CD14-positive monocyte (primary cell): Measurements from ENCODE around the gene RPL7A. TPM values are rescaled to one million over a fixed set of nuclear protein-coding genes. Genes with fewer than 3 reads are reported as not detected.
A peak's percentile ranks its signal among the peaks of the same experiment; 100 is the strongest.

Experiments
- DNase-seq, 3 donors: peaks; one replicate each; pipeline ENCODE4 v3.0.0-alpha.2; 2011 to 2022
- H2AFZ ChIP-seq: 2 replicates; pipeline ENCODE4 v1.6.0; 2012; ENCODE audit warnings: mild to moderate bottlenecking, low read depth, low read length, inconsistent platforms; ENCODE audit not compliant: insufficient read depth, poor library complexity, severe bottlenecking
- H3K27ac ChIP-seq, 2 donors: 1 replicate in 1 of 2; 2 replicates in 1 of 2; pipeline ENCODE4 v1.5.1; 2012 to 2013; ENCODE audit warnings: low read length in 2 of 2, control low read depth in 1 of 2, inconsistent platforms in 1 of 2, low read depth in 1 of 2, mild to moderate bottlenecking in 1 of 2
- H3K27me3 ChIP-seq, 2 donors: one replicate each; pipeline versions ENCODE4 v1.6.0 to v1.6.1; 2011 to 2013; ENCODE audit warnings: low read length in 2 of 2; ENCODE audit not compliant: control insufficient read depth in 2 of 2, insufficient read depth in 2 of 2
- H3K36me3 ChIP-seq, 2 donors: replicated peaks in 1 of 2; 1 replicate in 1 of 2; 2 replicates in 1 of 2; pipeline versions ENCODE4 v1.5.1 to v1.6.1; 2012 to 2013; ENCODE audit warnings: low read length in 2 of 2, control low read depth in 1 of 2, inconsistent platforms in 1 of 2, mild to moderate bottlenecking in 1 of 2; ENCODE audit not compliant: insufficient read depth in 2 of 2, control insufficient read depth in 1 of 2
- H3K4me1 ChIP-seq, 2 donors: 1 replicate in 1 of 2; 2 replicates in 1 of 2; pipeline versions ENCODE4 v1.5.1 to v1.6.1; 2012 to 2013; ENCODE audit warnings: low read length in 2 of 2, control low read depth in 1 of 2, inconsistent platforms in 1 of 2, mild to moderate bottlenecking in 1 of 2, moderate library complexity in 1 of 2; ENCODE audit not compliant: insufficient read depth in 2 of 2, control insufficient read depth in 1 of 2
- H3K4me2 ChIP-seq: replicated peaks from 2 replicates; pipeline ENCODE3; 2012; ENCODE audit warnings: low read length, moderate library complexity, mild to moderate bottlenecking; ENCODE audit not compliant: poor library complexity, severe bottlenecking; ENCODE audit errors: extremely low read depth
- H3K4me3 ChIP-seq, 3 experiments: fragments of 200-600 bp in 1 of 3; sonication (generic) in 1 of 3; replicated peaks in 1 of 3; 1 replicate in 2 of 3; 2 replicates in 1 of 3; pipeline ENCODE4 v1.5.1; 2011 to 2013; ENCODE audit warnings: low read length in 3 of 3, mild to moderate bottlenecking in 3 of 3, control low read depth in 2 of 3, low read depth in 2 of 3, inconsistent platforms in 1 of 3, moderate library complexity in 1 of 3
- H3K79me2 ChIP-seq: 2 replicates; pipeline ENCODE4 v1.6.0; 2012; ENCODE audit warnings: mild to moderate bottlenecking, control low read depth, inconsistent platforms, low read length, moderate library complexity; ENCODE audit not compliant: insufficient read depth
- H3K9ac ChIP-seq: 2 replicates; pipeline ENCODE4 v1.6.0; 2017; ENCODE audit warnings: low read length, mild to moderate bottlenecking; ENCODE audit not compliant: insufficient read depth, poor library complexity, severe bottlenecking
- H3K9me3 ChIP-seq, 2 donors: replicated peaks in 1 of 2; 1 replicate in 1 of 2; 2 replicates in 1 of 2; pipeline versions ENCODE4 v1.5.1 to v1.6.1; 2012 to 2013; ENCODE audit warnings: low read length in 2 of 2, control low read depth in 1 of 2; ENCODE audit not compliant: control insufficient read depth in 1 of 2, insufficient read depth in 1 of 2
- H4K20me1 ChIP-seq: 2 replicates; pipeline ENCODE4 v1.6.0; 2012; ENCODE audit warnings: mild to moderate bottlenecking, low read length, control low read depth, moderate library complexity; ENCODE audit not compliant: insufficient read depth
- H3K27ac Mint-ChIP-seq, 7 donors: one replicate each; pipeline ENCODE4 v1.8.0; 2020; ENCODE audit warnings: mild to moderate bottlenecking in 7 of 7, mixed read lengths in 7 of 7, moderate library complexity in 6 of 7, inconsistent platforms in 2 of 7
- H3K27me3 Mint-ChIP-seq, 3 donors: one replicate each; pipeline ENCODE4 v1.8.0; 2021 to 2022; ENCODE audit warnings: low read depth in 3 of 3, mild to moderate bottlenecking in 3 of 3, mixed read lengths in 3 of 3, moderate library complexity in 3 of 3, inconsistent platforms in 1 of 3
- H3K36me3 Mint-ChIP-seq, 2 donors: one replicate each; pipeline ENCODE4 v1.8.0; 2020; ENCODE audit warnings: mixed read lengths in 2 of 2, inconsistent platforms in 1 of 2, mild to moderate bottlenecking in 1 of 2
- H3K4me1 Mint-ChIP-seq: one replicate; pipeline ENCODE4 v1.8.0; 2020; ENCODE audit warnings: mild to moderate bottlenecking, mixed read lengths
- H3K4me3 Mint-ChIP-seq, 2 donors: one replicate each; pipeline ENCODE4 v1.8.0; 2020; ENCODE audit warnings: mild to moderate bottlenecking in 2 of 2, mixed read lengths in 2 of 2, moderate library complexity in 1 of 2
- H3K9me3 Mint-ChIP-seq, 7 donors: one replicate each; pipeline ENCODE4 v1.8.0; 2020 to 2022; ENCODE audit warnings: mixed read lengths in 7 of 7, mild to moderate bottlenecking in 6 of 7, moderate library complexity in 6 of 7, inconsistent platforms in 2 of 7
- CTCF ChIP-seq: fragments of 200-600 bp; IDR thresholded peaks from one replicate; pipeline ENCODE4 v1.8.0; 2022; ENCODE audit warnings: antibody characterized with exemption, mild to moderate bottlenecking
- WGBS: methylation state at CpG from one replicate; pipeline ENCODE4 v1.1.5; 2013; ENCODE audit warnings: missing lambda C conversion rate; ENCODE audit not compliant: insufficient coverage; 5-methylcytosine and 5-hydroxymethylcytosine counted together
- intact Hi-C, 2 donors: fragments of 100-400 bp; cut with micrococcal nuclease; formaldehyde crosslinking; loops; one replicate each; pipeline versions ENCODE4 v1.15.0 to v1.15.1; 2023
- polyA plus RNA-seq, 3 donors: library from polyadenylated mRNA; depleted of rRNA in 1 of 3; unstranded in 2 of 3; stranded (reverse) in 1 of 3; fragments of 300-500 nt in 2 of 3; fragments of >200 nt in 1 of 3; fragmentation: Illumina TruSeq in 2 of 3; gene quantifications; 1 replicate in 2 of 3; 2 replicates in 1 of 3; pipeline ENCODE4 v1.2.3, GENCODE V29; 2012 to 2021

RPL7A gene
- polyA plus RNA-seq, 3 donors = 390 to 2,322 (median 437) TPM

- H3K4me1 ChIP-seq = peaks cover 34 to 43% of the 10 kb centered on the region in 2 donors
- peaks cover 67% of the 10 kb centered on the region for H4K20me1 ChIP-seq
- peak overlapping the region in 1 of 7 donors; percentile 25 for H3K27ac Mint-ChIP-seq
- intact Hi-C loops = no loop called here
- DNase-seq = no peak
- no peak for TF ChIP-seq CTCF
- peaks cover 40% of the 10 kb centered on the region for H3K4me1 Mint-ChIP-seq
- H3K4me3 ChIP-seq = no peak overlapping the region
- peaks cover 45% of the 10 kb centered on the region for H3K79me2 ChIP-seq
- H3K27ac ChIP-seq = no peak overlapping the region
- H3K36me3 Mint-ChIP-seq = peaks cover 46 to 56% of the 10 kb centered on the region in 2 donors
- no peak overlapping the region for H3K9ac ChIP-seq
- peaks cover 0 to 6% (median 0%) of the 10 kb centered on the region in 7 donors for H3K9me3 Mint-ChIP-seq
- no peaks in the 10 kb centered on the region for H3K27me3 ChIP-seq
- no CpG with 5 or more reads among the region's 3 CpGs for whole genome bisulfite sequencing
- H3K27me3 Mint-ChIP-seq = peaks cover 0 to 2% (median 0%) of the 10 kb centered on the region in 3 donors
- no peak overlapping the region for H3K4me3 Mint-ChIP-seq
- H3K4me2 ChIP-seq = no peak overlapping the region
- H3K9me3 ChIP-seq = no peaks in the 10 kb centered on the region
- peaks cover 49 to 56% of the 10 kb centered on the region in 2 donors for H3K36me3 ChIP-seq
- H2AFZ ChIP-seq = no peak overlapping the region
These were observed 3.5 kb downstream of the RPL7A start for GRCh38 chr9:133351526-133351907.

GRCh38 chr9:133351908-133352634 lies 4.1 kb downstream of the RPL7A start:
- no peaks in the 10 kb centered on the region for H3K9me3 ChIP-seq
- Mint-ChIP-seq H3K27me3 (peaks cover 0 to 2% (median 0%) of the 10 kb centered on the region in 3 donors), H3K4me3 (no peak overlapping the region), H3K4me1 (peaks cover 38% of the 10 kb centered on the region), H3K9me3 (peaks cover 0 to 4% (median 0%) of the 10 kb centered on the region in 7 donors), H3K27ac (peak overlapping the region in 3 of 7 donors; percentile 51 to 75 (median 62)), H3K36me3 (peaks cover 46 to 56% of the 10 kb centered on the region in 2 donors)
- H4K20me1 ChIP-seq = peaks cover 62% of the 10 kb centered on the region
- H3K79me2 ChIP-seq = peaks cover 45% of the 10 kb centered on the region
- H3K4me3 ChIP-seq = no peak overlapping the region
- no peaks in the 10 kb centered on the region for H3K27me3 ChIP-seq
- intact Hi-C loops = no loop called here
- peaks cover 49 to 56% of the 10 kb centered on the region in 2 donors for H3K36me3 ChIP-seq
- TF ChIP-seq CTCF = peak; percentile 41
- DNase-seq = peak in 2 of 3 donors; percentile 42 to 46
- H3K4me1 ChIP-seq = peaks cover 33 to 43% of the 10 kb centered on the region in 2 donors
- no peak overlapping the region for H3K9ac ChIP-seq
- no peak overlapping the region for H2AFZ ChIP-seq
- WGBS = 86% methylated on average over 8 of the region's 14 CpGs
- H3K27ac ChIP-seq = no peak overlapping the region
- no peak overlapping the region for H3K4me2 ChIP-seq
